ENCODE measurements around the gene STAT5B. TPM values are rescaled to one million over a fixed set of nuclear protein-coding genes. Genes with fewer than 3 reads are reported as not detected.

STAT5B gene
- total and polyA plus RNA-seq, 2 of the 13 experiments (the other 11 are each of a cell fraction or from before 2014, with no cell fraction given), result 21.0 to 42.8 TPM

DNA sequence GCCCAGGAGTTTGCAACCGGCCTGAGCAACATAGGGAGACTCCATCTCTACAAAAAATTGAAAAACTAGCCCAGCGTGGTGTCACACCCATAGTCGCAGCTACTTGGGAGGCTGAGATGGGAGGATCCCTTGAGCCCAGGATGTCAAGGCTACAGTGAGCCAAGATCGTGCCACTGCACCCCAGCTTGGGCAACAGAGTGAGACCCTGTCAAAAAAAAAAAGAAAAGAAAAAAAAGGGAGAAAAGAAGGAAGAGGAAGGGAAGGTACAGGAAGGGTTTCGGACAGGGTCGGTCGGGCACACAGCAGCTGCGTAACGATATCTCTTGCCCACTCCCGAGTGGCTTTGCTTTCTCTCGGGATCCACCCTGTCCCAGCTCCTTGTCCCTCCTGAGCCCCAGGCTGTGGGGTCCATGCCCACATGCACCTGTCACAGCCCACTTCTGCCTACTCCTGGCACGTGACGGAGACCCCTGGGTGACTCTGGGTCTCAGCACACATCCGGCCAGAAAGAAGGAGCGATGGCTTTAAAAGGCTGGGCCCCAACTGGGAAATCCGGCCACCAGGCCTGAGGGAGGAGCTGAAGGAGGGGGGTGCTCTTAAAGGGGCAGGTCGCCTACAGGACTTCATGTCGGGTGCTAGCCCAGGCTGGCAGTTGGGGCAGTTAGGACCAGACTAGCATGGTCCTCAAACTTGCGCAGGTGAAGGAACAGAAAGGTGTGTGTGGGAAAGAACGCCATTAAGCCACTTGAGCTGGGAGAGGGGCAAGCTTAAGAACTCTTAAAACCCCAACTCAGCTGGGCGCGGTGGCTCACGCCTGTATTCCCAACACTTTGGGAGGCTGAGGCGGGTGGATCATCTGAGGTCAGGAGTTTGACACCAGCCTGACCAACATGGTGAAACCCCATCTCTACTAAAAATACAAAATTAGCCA is 82.0 kb downstream of the STAT5B start, which contains the start of gene GHDC:
Gene GHDC (minus strand): TSS at position 526 of the 931 bp plus-strand sequence. CDS start 913 bp downstream, outside the sequence.
- ChIA-PET POLR2A (interaction anchor here (0.6 to 2.8 kb wide), 19 partner anchors 8 to 229 kb away, joined by 3 to 30 read pairs (median 4); partner anchors contain the start of genes CAVIN1, DNAJC7, KAT2A and KCNH4), CTCF (ENCODE audit: low intra/inter-chr PET ratio, low total read pairs) (no interaction called here)
- FAIRE-seq (peak; percentile 88), DNase-seq (ENCODE audit: low spot score) (peak; percentile 80), ATAC-seq (peak; percentile 93)
- Histone ChIP-seq H3K27me3 (ENCODE audit: control insufficient read depth in 1 of 2, insufficient read depth in 2 of 2, low read length in 2 of 2) (no peaks in the 10 kb centered on the region; a peak in 1 of 5 replicates), H3K9ac (ENCODE audit: insufficient read depth, low read depth, low read length) (peak within 1 kb of the TSS; percentile 77), H3K36me3 (replicated peaks in 1 of 2; ENCODE audit: control insufficient read depth in 1 of 2, insufficient read depth in 2 of 2, low read length in 2 of 2) (no peaks in the 10 kb centered on the region; a peak in 1 of 5 replicates), H2AFZ (ENCODE audit: low read length) (peak within 1 kb of the TSS; percentile 95), H3K79me2 (ENCODE audit: insufficient read depth, low read length) (no peaks in the 10 kb centered on the region), H3K4me2 (ENCODE audit: low read depth, low read length) (peak within 1 kb of the TSS; percentile 79), H3K4me3 (replicated peaks in 1 of 3; ENCODE audit: insufficient read depth in 1 of 3, low read depth in 2 of 3, low read length in 3 of 3) (peak within 1 kb of the TSS; percentile 62 to 94 (median 68)), H4K20me1 (ENCODE audit: insufficient read depth, low read length) (no peaks in the 10 kb centered on the region), H3K4me1 (ENCODE audit: insufficient read depth, low read length) (peaks cover 21% of the 10 kb centered on the region), H3K27ac (ENCODE audit: extremely low read length, insufficient read depth, low read length) (peak within 1 kb of the TSS; percentile 29), H3K9me3 (ENCODE audit: low read length) (no peaks in the 10 kb centered on the region)
- intact Hi-C loops (cut with micrococcal nuclease; ENCODE audit: unreplicated experiment), result no loop called here
- whole genome bisulfite sequencing (ENCODE audit: low lambda C conversion rate), result 15% methylated on average over 24 of the region's 24 CpGs
- in situ Hi-C loops (cut with HindIII; ENCODE audit: extremely low pct_ligation_motif_present, low pct_unique_long_range_greater_than_20kb), result no loop called here
- TSS peak; percentile 46 for BruUV-seq (replicated peaks)
- TF ChIP-seq MED8 (CRISPR knock-in tag; IDR thresholded peaks at IDR 0.05; ENCODE audit: insufficient replicate concordance), result peak; percentile 86
- peak; percentile 64; the same call in 1 of the 2 replicates for TF ChIP-seq CCDC6 (CRISPR knock-in tag; IDR thresholded peaks at IDR 0.05)
- no peak for TF ChIP-seq ZNF891 (CRISPR knock-in tag; IDR thresholded peaks at IDR 0.05)
- no peak for TF ChIP-seq NFE2 (CRISPR knock-in tag; IDR thresholded peaks at IDR 0.05)
- TF ChIP-seq NRL (CRISPR knock-in tag; IDR thresholded peaks at IDR 0.05; ENCODE audit: borderline replicate concordance), result peak; percentile 6; the same call in 1 of the 2 replicates
- peak; percentile 22 for TF ChIP-seq RXRB (CRISPR knock-in tag; IDR thresholded peaks at IDR 0.05; ENCODE audit: borderline replicate concordance)
- 0 out of 2 replicates have a peak, but pooled peaks have one; percentile 60 for TF ChIP-seq IRF2 (CRISPR knock-in tag; IDR thresholded peaks at IDR 0.05)
- TF ChIP-seq HDAC2 (CRISPR knock-in tag; IDR thresholded peaks at IDR 0.05), result peak; percentile 74
- no peak for TF ChIP-seq SOX6 (IDR thresholded peaks at IDR 0.05)
- TF ChIP-seq SOX6 (CRISPR knock-in tag; IDR thresholded peaks at IDR 0.05), result peak; percentile 68; the same call in 1 of the 2 replicates
- TF ChIP-seq HMG20A (CRISPR knock-in tag; IDR thresholded peaks at IDR 0.05; ENCODE audit: borderline replicate concordance), result 0 out of 2 replicates have a peak, but pooled peaks have one; percentile 38
- no peak; the same call in 1 of the 2 replicates for TF ChIP-seq BRD4 (CRISPR knock-in tag; IDR thresholded peaks at IDR 0.05)
- peak; percentile 73 for TF ChIP-seq ZNF407 (CRISPR knock-in tag; IDR thresholded peaks at IDR 0.05; ENCODE audit: not compliant biosample characterization)
- TF ChIP-seq ARNT2 (CRISPR knock-in tag; IDR thresholded peaks at IDR 0.05; ENCODE audit: low read depth), result peak; percentile 77
